SK-N-SH (cell line): ENCODE results near the gene ABCC10.

Source experiments
- CHD2 ChIP-seq: fragments of 150-350 bp; IDR thresholded peaks from 2 replicates; pipeline ENCODE4 v1.6.1; 2018; ENCODE audit warnings: low read length; ENCODE audit not compliant: partially characterized antibody
- GABPA ChIP-seq: IDR thresholded peaks from 2 replicates; pipeline ENCODE4 v1.4.0; 2012; ENCODE audit warnings: low read depth, mild to moderate bottlenecking
- JUND ChIP-seq: IDR thresholded peaks from 2 replicates; pipeline ENCODE4 v1.4.0; 2012
- MXI1 ChIP-seq: IDR thresholded peaks from 2 replicates; pipeline ENCODE4 v1.6.1; 2012; ENCODE audit warnings: mild to moderate bottlenecking, low read depth, low read length, improper control_type of control experiment
- NRF1 ChIP-seq: IDR thresholded peaks from 2 replicates; pipeline ENCODE4 v1.6.1; 2012; ENCODE audit warnings: low read depth, mild to moderate bottlenecking, low read length
- POLR2AphosphoS5 ChIP-seq: IDR thresholded peaks from 2 replicates; pipeline ENCODE4 v1.6.1; 2012; ENCODE audit warnings: low read depth, low read length
- RCOR1 ChIP-seq: fragments of 150-350 bp; IDR thresholded peaks from 2 replicates; pipeline ENCODE4 v1.6.1; 2017; ENCODE audit warnings: antibody characterized with exemption, low read length
- RXRA ChIP-seq: IDR thresholded peaks from 2 replicates; pipeline ENCODE4 v1.4.0; 2012; ENCODE audit warnings: low read depth, mild to moderate bottlenecking, borderline replicate concordance
- TAF1 ChIP-seq: IDR thresholded peaks from 2 replicates; pipeline ENCODE4 v1.6.1; 2012; ENCODE audit warnings: low read depth, mild to moderate bottlenecking, low read length, moderate library complexity, borderline replicate concordance
- TF ChIP-seq, protein P1 (sequence below): fragments of 200-600 bp; sonication (generic); IDR thresholded peaks from 2 replicates; pipeline ENCODE4 v1.6.1; 2017; ENCODE audit warnings: antibody characterized with exemption, mild to moderate bottlenecking, moderate library complexity
- TF ChIP-seq, protein P2 (sequence below): IDR thresholded peaks from 2 replicates; pipeline ENCODE4 v1.6.1; 2012; ENCODE audit warnings: mild to moderate bottlenecking, low read depth, low read length, moderate library complexity

DNA sequence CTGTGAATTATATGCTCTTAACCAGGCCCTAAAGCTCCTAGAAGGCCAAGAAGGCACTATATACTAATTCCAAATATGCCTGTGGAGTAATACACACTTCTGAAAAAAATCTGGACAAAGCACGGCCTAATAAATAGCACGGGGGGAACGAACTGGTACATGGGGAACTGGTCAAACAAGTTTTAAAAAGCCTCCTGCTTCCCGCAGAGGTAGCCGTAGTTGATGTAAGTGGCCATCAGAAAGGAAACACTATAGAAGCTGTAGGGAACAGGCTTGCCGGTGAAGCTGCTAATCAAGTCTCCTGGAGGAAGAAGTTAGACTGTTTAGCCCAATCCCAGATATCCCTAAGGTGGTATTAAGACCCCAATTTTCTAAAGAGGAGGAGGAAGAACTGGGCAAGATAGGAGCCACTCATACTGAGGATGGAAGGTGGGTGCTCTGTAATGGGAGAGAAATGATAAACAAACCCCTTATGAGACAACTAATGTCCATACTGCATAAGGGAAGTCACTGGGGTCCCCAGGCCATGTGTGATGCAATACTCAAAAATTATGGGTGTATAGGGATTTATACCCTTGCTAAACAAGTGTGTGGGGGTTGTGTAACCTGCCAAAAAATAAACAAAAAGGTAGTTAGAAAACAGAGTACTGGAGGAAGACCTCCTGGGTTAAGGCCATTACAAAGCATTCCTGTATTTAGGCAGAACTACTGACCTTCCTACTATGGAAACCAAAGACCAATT is 30.8 kb upstream of the ABCC10 start:
- TF ChIP-seq, protein P1, sequence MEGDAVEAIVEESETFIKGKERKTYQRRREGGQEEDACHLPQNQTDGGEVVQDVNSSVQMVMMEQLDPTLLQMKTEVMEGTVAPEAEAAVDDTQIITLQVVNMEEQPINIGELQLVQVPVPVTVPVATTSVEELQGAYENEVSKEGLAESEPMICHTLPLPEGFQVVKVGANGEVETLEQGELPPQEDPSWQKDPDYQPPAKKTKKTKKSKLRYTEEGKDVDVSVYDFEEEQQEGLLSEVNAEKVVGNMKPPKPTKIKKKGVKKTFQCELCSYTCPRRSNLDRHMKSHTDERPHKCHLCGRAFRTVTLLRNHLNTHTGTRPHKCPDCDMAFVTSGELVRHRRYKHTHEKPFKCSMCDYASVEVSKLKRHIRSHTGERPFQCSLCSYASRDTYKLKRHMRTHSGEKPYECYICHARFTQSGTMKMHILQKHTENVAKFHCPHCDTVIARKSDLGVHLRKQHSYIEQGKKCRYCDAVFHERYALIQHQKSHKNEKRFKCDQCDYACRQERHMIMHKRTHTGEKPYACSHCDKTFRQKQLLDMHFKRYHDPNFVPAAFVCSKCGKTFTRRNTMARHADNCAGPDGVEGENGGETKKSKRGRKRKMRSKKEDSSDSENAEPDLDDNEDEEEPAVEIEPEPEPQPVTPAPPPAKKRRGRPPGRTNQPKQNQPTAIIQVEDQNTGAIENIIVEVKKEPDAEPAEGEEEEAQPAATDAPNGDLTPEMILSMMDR: no peak
- TF ChIP-seq POLR2AphosphoS5 (no peak), CHD2 (no peak), TAF1 (no peak), GABPA (no peak), RCOR1 (no peak), RXRA (no peak), JUND (no peak), NRF1 (no peak), MXI1 (no peak)
- TF ChIP-seq, protein P2, sequence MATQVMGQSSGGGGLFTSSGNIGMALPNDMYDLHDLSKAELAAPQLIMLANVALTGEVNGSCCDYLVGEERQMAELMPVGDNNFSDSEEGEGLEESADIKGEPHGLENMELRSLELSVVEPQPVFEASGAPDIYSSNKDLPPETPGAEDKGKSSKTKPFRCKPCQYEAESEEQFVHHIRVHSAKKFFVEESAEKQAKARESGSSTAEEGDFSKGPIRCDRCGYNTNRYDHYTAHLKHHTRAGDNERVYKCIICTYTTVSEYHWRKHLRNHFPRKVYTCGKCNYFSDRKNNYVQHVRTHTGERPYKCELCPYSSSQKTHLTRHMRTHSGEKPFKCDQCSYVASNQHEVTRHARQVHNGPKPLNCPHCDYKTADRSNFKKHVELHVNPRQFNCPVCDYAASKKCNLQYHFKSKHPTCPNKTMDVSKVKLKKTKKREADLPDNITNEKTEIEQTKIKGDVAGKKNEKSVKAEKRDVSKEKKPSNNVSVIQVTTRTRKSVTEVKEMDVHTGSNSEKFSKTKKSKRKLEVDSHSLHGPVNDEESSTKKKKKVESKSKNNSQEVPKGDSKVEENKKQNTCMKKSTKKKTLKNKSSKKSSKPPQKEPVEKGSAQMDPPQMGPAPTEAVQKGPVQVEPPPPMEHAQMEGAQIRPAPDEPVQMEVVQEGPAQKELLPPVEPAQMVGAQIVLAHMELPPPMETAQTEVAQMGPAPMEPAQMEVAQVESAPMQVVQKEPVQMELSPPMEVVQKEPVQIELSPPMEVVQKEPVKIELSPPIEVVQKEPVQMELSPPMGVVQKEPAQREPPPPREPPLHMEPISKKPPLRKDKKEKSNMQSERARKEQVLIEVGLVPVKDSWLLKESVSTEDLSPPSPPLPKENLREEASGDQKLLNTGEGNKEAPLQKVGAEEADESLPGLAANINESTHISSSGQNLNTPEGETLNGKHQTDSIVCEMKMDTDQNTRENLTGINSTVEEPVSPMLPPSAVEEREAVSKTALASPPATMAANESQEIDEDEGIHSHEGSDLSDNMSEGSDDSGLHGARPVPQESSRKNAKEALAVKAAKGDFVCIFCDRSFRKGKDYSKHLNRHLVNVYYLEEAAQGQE: no peak
